AG09309 (cell line): Measurements from ENCODE around the gene NPPA.

Source experiments
- DNase-seq: peaks from one replicate; pipeline ENCODE4 v3.0.0-alpha.2; 2010; ENCODE audit warnings: low read depth
- H3K4me3 ChIP-seq: 2 replicates; pipeline ENCODE4 v1.5.1; 2011; ENCODE audit warnings: mild to moderate bottlenecking, low read depth, low read length, moderate library complexity; ENCODE audit not compliant: control insufficient read depth
- TF ChIP-seq, protein P1 (sequence below): IDR thresholded peaks from 2 replicates; pipeline ENCODE4 v1.5.1; 2011; ENCODE audit warnings: mild to moderate bottlenecking, low read depth, low read length, inconsistent platforms; ENCODE audit not compliant: insufficient read depth, control insufficient read depth; ENCODE audit errors: missing control alignments

The NPPA gene

DNA sequence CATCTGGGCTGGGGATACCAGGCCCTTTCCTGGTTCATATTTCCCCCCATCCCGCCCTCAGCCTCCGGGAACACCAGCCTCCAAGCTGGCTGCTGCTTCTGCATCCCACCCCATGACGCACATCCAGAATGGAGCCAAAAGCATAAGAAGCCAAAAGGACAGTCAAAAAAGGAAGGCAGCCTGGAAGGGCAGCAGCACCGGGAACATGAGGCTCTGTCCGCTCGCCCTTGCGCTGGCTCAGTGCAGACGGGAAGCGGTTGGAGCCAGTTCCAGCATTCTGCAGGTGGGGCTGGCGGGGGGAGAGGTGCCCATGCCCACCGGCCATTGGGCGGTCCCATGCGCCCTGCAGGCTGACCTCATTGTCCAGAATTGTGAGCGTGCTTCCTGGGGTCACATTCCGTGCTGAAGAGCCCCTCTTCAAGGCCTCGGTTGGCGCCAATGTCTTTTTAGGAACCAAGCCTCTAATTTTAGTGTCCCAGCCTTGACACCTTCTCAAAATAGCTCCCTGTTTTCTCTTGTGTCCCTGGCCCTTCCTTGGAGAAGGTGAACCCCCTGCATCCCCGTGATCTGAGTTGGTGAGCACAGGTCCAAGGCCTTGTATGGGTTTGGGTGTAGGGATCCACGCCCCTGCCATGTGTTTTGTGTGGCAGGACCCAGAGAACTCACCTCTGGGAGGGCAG is 39.5 kb upstream of the NPPA start:
- no peak overlapping the region for H3K4me3 ChIP-seq
- TF ChIP-seq, protein P1, sequence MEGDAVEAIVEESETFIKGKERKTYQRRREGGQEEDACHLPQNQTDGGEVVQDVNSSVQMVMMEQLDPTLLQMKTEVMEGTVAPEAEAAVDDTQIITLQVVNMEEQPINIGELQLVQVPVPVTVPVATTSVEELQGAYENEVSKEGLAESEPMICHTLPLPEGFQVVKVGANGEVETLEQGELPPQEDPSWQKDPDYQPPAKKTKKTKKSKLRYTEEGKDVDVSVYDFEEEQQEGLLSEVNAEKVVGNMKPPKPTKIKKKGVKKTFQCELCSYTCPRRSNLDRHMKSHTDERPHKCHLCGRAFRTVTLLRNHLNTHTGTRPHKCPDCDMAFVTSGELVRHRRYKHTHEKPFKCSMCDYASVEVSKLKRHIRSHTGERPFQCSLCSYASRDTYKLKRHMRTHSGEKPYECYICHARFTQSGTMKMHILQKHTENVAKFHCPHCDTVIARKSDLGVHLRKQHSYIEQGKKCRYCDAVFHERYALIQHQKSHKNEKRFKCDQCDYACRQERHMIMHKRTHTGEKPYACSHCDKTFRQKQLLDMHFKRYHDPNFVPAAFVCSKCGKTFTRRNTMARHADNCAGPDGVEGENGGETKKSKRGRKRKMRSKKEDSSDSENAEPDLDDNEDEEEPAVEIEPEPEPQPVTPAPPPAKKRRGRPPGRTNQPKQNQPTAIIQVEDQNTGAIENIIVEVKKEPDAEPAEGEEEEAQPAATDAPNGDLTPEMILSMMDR = no peak
- no peak for DNase-seq

DNA sequence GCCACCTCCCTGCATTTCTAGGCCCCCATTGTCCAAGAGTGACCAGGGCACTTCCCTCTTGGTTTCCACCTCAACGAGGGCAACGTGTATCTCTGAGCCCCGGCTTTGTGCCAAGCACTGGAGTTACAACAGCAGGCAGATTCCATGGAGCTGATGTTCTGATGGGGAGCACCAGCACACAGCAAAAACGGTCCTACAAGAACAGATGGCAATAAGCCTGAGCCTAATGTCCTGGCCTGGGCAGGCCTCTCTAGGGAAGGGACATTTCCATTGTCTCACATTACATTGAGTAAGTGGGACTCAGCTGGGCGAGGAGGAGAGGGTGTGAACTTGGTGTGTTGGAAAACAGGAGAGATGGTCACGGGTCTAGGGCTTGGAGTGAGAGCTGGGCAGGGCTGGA is 38.3 kb upstream of the NPPA start:
- H3K4me3 ChIP-seq = no peak overlapping the region
- TF ChIP-seq, protein P1 = no peak
- DNase-seq = no peak

DNA sequence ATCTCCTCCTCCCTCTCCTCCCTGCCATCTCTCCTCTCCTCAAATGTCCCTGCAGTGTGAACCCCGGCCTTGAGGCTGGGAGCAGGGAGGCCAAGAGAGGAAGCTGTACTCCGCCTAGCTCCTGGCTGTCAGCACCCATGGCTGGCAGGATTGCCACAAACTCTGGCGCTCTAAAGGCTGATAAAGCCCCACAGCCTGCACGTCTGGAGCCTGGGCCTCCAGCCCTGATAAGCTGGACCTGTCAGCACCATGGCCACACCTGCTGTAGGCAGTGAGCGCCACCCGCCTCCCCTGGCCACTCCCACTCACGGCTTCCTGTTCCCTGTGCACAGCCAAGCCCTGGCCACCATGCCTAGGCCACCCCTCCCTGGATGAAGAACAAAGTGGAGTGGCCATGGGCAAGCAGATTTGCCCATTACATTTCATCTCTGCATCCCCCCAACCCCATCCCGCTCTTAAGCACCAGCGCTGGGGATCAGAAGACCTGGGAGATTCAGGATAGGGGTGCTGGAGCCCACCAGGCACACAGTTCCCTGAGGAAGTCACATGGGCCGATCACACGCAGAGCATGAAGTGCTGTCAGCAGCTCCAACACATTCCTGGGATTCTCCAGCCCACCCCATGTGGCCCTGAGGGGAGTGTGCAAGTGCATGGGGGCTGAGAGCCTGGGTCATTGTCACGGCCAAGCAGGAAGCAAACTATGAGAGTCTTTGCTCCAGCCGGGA is 35.4 kb upstream of the NPPA start:
- no peak for DNase-seq
- H3K4me3 ChIP-seq = no peak overlapping the region
- TF ChIP-seq, protein P1 = no peak

DNA sequence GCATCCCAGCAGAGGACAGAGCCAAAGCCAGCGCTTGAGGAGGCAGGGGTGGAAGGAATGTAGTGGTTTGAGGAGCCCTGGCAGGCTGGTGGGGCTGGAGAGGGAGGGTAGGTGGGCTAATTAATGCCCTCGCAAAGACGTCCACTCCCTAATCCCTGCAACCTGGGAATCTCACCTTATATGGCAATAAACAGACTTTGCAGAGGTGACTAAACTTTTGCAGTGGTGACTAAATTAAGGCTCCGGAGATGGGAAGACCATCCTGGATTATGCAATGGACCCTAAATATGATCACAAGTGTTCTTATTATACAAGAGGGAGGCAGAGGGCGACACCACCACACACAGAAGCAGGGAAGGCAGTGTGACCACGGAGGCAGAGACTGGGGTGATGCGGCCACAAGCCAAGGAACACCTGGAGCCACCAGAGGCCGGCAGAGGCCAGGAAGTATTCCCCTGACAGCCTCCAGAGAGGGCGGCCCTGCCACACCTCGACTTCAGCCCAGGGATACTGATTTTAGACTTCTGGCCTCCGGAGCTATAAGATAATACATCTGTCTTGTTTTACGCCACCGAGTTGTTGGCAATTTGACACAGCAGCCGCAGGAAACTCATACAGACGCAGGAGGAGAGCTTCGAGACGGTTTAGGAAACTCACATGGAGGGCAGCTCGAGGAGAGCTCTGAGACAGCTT is 34.3 kb upstream of the NPPA start:
- TF ChIP-seq, protein P1 = no peak

DNA sequence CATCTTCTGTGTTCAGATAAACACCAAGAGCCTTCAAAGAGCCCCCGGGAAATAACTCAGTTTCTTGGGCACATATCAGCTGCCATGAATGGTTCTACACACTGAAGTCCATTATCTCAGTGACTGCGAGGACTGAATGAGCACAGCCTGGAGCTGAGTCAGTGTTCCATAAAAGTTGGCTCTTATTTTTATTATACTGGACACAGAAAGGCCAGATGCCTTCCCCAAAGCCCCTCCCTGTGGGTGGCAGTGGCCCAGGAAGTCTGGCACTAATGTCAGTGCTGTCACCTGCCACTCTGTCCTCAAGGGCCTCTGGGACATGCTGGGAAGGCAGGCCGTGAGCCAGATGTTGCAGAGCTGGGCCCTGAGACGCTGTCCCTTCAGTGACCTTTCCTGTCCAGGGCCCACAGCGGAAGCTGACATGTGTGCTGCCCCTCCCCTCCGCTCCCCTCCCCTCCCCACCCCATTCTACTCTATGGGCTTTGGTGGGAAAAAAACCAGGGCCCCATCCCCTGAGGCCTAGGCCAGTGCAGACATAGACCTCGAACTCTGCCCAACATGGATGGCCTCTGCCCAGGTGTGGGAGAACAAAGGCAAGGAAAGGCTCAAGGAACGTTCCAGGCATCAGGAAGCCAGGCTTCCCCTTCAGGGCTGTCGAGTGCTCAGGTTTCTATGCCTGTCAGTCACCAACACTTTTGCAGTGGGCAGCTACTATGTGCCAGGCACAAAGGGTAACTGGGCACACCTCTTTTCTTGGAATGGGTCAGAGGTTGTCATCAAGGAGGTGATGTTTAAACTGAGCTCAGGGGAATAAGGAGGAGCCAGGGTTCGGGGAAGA is 33.5 kb upstream of the NPPA start:
- no peak overlapping the region for H3K4me3 ChIP-seq
- DNase-seq = no peak
- TF ChIP-seq, protein P1 = no peak

More for the DNA sequence above, 34.3 kb upstream of the NPPA start:
- no peak overlapping the region for H3K4me3 ChIP-seq
- DNase-seq = no peak

DNA sequence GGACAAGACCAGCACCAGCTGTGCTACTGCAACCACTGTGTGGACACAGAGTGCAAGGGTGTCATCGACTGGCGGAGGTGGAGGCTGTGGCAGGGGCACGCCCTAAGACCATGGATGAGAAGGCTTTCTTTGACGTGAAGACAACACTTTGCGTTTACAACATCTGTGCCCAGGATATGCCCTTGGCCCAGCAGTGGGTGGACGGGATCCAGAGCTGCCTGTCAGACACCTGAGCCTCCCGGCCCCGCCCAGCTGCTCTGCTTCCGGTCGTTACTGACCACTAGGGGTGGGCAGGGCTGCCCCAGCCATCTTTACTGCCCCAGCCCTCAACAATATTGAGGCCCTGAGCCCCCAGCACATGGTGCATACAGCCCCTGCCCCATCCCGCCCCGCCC is 32.6 kb upstream of the NPPA start:
- DNase-seq = no peak
- TF ChIP-seq, protein P1 = no peak
- no peak overlapping the region for H3K4me3 ChIP-seq
